ENCODE measurements around the gene PCDHGA1. TPM values are rescaled to one million over a fixed set of nuclear protein-coding genes. Genes with fewer than 3 reads are reported as not detected.
"Not testable (repeated sequence)": the region's sequence is repeated elsewhere in the genome, so short reads cannot be mapped to it uniquely, and the experiment has no call there.

The PCDHGA1 gene
- total RNA-seq, 1 experiment from 2014 or later = 0.56 TPM

GRCh38 chr5:141392429-141393198, 62.3 kb downstream of the PCDHGA1 start, which contains the start of gene PCDHGA8:
Gene PCDHGA8 (plus strand): TSS chr5:141392633. CDS start chr5:141392814, 181 bp downstream.
- no peaks in the 10 kb centered on the region for H3K27me3 ChIP-seq
- DNase-seq = no peak
- H3K9me3 ChIP-seq = peaks cover 9% of the 10 kb centered on the region
- H3K36me3 ChIP-seq = no peaks in the 10 kb centered on the region
- no peak within 1 kb of the TSS for H3K4me3 ChIP-seq

DNA sequence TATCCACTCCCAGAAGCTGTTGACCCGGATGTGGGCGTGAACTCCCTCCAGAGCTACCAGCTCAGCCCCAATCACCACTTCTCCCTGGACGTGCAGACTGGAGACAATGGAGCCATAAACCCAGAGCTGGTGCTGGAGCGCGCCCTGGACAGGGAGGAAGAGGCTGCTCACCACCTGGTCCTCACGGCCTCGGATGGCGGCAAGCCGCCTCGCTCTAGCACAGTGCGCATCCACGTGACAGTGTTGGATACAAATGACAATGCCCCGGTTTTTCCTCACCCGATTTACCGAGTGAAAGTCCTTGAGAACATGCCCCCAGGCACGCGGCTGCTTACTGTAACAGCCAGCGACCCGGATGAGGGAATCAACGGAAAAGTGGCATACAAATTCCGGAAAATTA, 63.0 kb downstream of the PCDHGA1 start:
- H3K27me3 ChIP-seq = no peaks in the 10 kb centered on the region
- H3K4me3 ChIP-seq = no peak overlapping the region
- no peak for DNase-seq
- no peaks in the 10 kb centered on the region for H3K36me3 ChIP-seq
- H3K9me3 ChIP-seq = peaks cover 9% of the 10 kb centered on the region

GRCh38 chr5:141394401-141395187, 64.3 kb downstream of the PCDHGA1 start:
- not testable (repeated sequence) for H3K36me3 ChIP-seq, H3K4me3 ChIP-seq, DNase-seq, H3K27me3 ChIP-seq
- H3K9me3 ChIP-seq = peaks cover 12% of the 10 kb centered on the region

- H3K9me3 ChIP-seq, DNase-seq, H3K36me3 ChIP-seq, H3K27me3 ChIP-seq, H3K4me3 ChIP-seq: not testable (repeated sequence)
Measured at GRCh38 chr5:141397756-141398551, 67.6 kb downstream of the PCDHGA1 start, which contains the start of gene PCDHGB5. Gene PCDHGB5 (plus strand): TSS chr5:141397947. CDS start chr5:141398128, 181 bp downstream.

GRCh38 chr5:141398608-141399007, 68.3 kb downstream of the PCDHGA1 start:
- DNase-seq = no peak
- Histone ChIP-seq H3K36me3 (no peaks in the 10 kb centered on the region), H3K4me3 (no peak overlapping the region), H3K27me3 (no peaks in the 10 kb centered on the region), H3K9me3 (peaks cover 9% of the 10 kb centered on the region)

- no peaks in the 10 kb centered on the region for H3K27me3 ChIP-seq
- no peaks in the 10 kb centered on the region for H3K36me3 ChIP-seq
- no peak overlapping the region for H3K4me3 ChIP-seq
- no peak for DNase-seq
- H3K9me3 ChIP-seq = peaks cover 9% of the 10 kb centered on the region
Measured at GRCh38 chr5:141399555-141400258, 69.4 kb downstream of the PCDHGA1 start.

- no peak for DNase-seq
- no peak within 1 kb of the TSS for H3K4me3 ChIP-seq
- H3K27me3 ChIP-seq = peaks cover 2% of the 10 kb centered on the region; the same call in 1 of the 2 replicates
- H3K36me3 ChIP-seq = no peaks in the 10 kb centered on the region
- peaks cover 6% of the 10 kb centered on the region for H3K9me3 ChIP-seq
Measured at GRCh38 chr5:141402553-141403243, 72.4 kb downstream of the PCDHGA1 start, which contains the start of gene PCDHGA9. Gene PCDHGA9 (plus strand): TSS chr5:141402778. CDS start chr5:141402953, 175 bp downstream.

DNA sequence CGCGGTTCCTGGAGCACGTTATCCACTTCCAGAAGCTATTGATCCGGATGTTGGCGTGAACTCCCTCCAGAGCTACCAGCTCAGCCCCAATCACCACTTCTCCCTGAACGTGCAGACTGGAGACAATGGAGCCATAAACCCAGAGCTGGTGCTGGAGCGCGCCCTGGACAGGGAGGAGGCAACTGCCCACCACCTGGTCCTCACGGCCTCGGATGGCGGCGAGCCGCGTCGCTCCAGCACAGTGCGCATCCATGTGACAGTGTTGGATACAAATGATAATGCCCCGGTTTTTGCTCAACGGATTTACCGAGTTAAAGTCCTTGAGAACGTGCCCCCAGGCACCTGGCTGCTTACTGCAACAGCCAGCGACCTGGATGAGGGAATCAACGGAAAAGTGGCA, 73.1 kb downstream of the PCDHGA1 start:
- Histone ChIP-seq H3K36me3 (no peaks in the 10 kb centered on the region), H3K27me3 (peaks cover 2% of the 10 kb centered on the region; the same call in 1 of the 2 replicates), H3K4me3 (no peak overlapping the region), H3K9me3 (peaks cover 6% of the 10 kb centered on the region)
- no peak for DNase-seq

DNA sequence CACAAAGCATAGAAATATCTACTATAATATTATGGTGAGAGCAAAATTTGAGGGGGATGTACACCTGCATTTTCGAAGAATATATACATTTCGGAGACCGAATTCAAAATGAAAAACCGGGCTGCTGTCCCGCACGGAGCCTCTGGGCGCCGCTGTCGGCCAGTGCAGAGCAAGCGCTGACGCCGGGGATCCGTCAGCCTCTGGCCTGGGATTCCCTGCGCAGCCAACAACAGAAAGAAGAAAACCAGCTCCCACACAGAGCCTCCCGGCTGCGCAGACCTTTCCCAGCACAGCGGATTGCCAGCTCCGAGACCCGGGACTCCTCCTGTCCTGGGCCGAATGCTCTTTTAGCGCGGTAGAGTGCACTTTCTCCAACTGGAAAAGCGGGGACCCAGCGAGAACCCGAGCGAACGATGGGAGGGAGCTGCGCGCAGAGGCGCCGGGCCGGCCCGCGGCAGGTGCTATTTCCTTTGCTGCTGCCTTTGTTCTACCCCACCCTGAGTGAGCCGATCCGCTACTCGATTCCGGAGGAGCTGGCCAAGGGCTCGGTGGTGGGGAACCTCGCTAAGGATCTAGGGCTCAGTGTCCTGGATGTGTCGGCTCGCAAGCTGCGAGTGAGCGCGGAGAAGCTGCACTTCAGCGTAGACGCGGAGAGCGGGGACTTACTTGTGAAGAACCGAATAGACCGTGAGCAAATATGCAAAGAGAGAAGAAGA, 77.6 kb downstream of the PCDHGA1 start, which contains the start of gene PCDHGB6:
Gene PCDHGB6, plus strand, starts transcription at position 232 of the 716 bp plus-strand sequence. Its CDS starts 182 bp downstream, at position 414.
- H3K27me3 ChIP-seq, H3K4me3 ChIP-seq, H3K9me3 ChIP-seq, H3K36me3 ChIP-seq, DNase-seq: not testable (repeated sequence)

DNA sequence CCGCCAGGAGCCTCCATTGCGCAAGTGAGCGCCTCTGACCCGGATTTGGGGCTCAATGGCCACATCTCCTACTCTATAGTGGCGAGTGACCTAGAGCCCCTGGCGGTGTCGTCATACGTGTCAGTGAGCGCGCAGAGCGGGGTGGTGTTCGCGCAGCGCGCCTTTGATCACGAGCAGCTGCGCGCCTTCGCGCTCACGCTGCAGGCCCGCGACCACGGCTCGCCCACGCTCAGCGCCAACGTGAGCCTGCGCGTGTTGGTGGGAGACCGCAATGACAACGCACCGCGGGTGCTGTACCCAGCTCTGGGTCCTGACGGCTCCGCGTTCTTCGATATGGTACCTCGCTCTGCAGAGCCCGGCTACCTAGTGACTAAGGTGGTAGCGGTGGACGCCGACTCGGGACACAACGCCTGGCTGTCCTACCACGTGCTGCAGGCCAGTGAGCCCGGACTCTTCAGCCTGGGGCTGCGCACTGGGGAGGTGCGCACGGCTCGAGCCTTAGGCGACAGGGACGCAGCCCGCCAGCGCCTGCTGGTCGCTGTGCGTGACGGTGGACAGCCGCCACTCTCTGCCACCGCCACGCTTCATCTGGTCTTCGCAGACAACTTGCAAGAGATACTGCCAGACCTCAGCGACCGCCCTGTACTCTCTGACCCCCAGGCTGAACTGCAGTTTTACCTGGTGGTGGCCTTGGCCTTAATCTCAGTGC, 79.4 kb downstream of the PCDHGA1 start:
- peaks cover 2% of the 10 kb centered on the region; the same call in 1 of the 2 replicates for H3K27me3 ChIP-seq
- no peaks in the 10 kb centered on the region; the same call in 1 of the 2 replicates for H3K9me3 ChIP-seq
- H3K4me3 ChIP-seq = no peak overlapping the region
- H3K36me3 ChIP-seq = no peaks in the 10 kb centered on the region
- no peak for DNase-seq

DNA sequence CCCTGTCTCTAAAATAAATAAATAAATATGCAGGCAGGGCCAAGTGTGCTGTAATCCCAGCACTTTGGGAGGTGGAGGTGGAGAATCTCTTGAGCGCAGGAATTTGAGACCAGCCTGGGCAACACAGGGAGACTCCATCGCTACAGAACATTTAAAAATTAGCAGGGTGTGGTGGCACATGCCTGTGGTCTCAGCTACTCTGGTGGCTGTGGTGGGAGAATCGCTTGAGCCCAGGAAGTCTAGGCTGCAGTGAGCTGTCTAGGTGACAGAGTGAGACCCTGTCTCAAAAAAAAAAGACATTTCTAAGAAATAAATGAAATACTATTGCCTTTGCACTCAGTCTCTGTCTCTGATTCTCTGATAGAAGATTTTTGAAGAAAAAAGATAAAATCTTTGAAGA, 81.3 kb downstream of the PCDHGA1 start:
- Histone ChIP-seq H3K4me3 (no peak overlapping the region), H3K36me3 (no peaks in the 10 kb centered on the region), H3K9me3 (peaks cover 3% of the 10 kb centered on the region; the same call in 1 of the 2 replicates), H3K27me3 (peaks cover 2% of the 10 kb centered on the region; the same call in 1 of the 2 replicates)
- no peak for DNase-seq

DNA sequence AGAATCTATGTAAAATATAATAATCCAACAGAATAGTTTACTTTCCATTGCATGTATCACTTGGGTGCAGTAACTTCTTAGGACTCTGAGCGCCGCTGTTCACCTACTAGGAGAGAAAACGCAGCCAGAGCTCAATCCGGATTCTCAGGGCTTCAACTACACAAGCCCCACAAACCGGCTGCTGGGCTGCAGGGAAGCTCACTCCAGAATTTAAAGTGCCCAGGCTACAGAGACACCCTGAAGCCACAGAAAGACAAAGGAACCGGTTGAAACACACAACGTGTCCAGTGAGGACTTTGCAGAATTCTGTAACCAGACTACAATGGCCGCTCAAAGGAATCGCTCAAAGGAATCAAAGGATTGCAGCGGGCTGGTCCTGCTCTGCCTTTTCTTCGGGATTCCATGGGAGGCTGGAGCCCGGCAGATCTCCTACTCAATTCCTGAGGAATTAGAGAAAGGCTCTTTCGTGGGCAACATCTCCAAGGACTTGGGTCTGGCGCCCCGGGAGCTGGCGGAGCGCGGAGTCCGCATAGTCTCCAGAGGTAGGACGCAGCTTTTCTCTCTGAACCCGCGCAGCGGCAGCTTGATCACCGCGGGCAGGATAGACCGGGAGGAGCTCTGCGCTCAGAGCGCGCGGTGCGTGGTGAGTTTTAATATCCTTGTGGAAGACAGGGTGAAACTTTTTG, 82.7 kb downstream of the PCDHGA1 start, which contains the start of gene PCDHGA10:
Gene PCDHGA10, plus strand, starts transcription at position 134 of the 686 bp plus-strand sequence. Its CDS starts 189 bp downstream, at position 323.
- DNase-seq = peak; percentile 32
- no peak within 1 kb of the TSS for H3K4me3 ChIP-seq
- no peaks in the 10 kb centered on the region for H3K36me3 ChIP-seq
- no peaks in the 10 kb centered on the region for H3K27me3 ChIP-seq
- peaks cover 3% of the 10 kb centered on the region; the same call in 1 of the 2 replicates for H3K9me3 ChIP-seq

DNA sequence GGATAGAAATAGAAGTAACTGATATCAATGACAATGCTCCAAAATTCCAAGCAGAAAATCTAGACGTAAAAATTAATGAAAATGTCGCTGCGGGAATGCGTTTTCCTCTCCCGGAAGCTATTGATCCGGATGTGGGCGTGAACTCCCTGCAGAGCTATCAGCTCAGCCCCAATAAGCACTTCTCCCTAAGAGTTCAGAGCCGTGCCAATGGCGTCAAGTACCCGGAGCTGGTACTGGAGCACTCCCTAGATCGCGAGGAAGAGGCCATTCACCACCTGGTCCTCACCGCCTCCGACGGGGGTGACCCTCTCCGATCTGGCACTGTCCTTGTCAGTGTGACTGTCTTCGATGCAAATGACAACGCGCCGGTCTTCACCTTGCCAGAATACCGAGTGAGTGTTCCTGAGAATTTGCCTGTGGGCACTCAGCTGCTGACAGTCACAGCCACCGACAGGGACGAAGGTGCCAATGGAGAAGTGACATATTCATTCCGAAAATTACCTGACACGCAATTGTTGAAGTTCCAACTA, 83.3 kb downstream of the PCDHGA1 start:
- no peak for DNase-seq
- Histone ChIP-seq H3K27me3 (no peaks in the 10 kb centered on the region), H3K9me3 (peaks cover 6% of the 10 kb centered on the region; the same call in 1 of the 2 replicates), H3K4me3 (no peak overlapping the region), H3K36me3 (no peaks in the 10 kb centered on the region)

Data from MG63 (cell line).